ENCODE data around the gene PAPOLG. TPM values are rescaled to one million over a fixed set of nuclear protein-coding genes. Genes with fewer than 3 reads are reported as not detected.

Gene PAPOLG
- total RNA-seq, 1 experiment from 2014 or later: 14.4 TPM

DNA sequence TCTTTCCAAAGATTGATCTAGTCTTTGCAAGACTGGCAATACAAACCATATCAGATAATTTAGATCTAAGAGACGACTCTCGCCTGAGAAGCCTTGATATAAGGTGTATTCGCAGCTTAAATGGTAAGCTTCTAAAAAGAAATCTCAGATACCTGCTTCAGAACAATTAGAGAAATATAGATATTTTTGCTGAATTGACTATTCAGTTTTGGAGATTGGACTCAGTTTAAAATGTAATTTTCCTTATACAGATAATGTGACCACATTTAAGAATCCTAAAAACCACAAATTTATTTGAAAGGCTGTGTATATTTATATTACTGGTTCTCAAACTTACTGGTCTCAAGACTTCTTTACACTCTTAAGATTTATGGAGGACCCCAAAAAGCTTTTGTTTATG lies 15.4 kb downstream of the PAPOLG start:
- no peaks in the 10 kb centered on the region for H3K9me3 Mint-ChIP-seq (ENCODE audit: low read depth, unreplicated experiment)
- CTCF ChIA-PET: interaction anchor here (0.6 kb wide), 1 partner anchor 1504 kb away, joined by 8 read pairs; no protein-coding TSS in a partner anchor
- BruUV-seq (replicated peaks): no TSS peak
- intact Hi-C loops (cut with micrococcal nuclease; ENCODE audit: unreplicated experiment): no loop called here
- no peak overlapping the region for H3K4me3 Mint-ChIP-seq (ENCODE audit: low read depth, unreplicated experiment)
- H3K4me1 Mint-ChIP-seq (ENCODE audit: low read depth, unreplicated experiment): no peaks in the 10 kb centered on the region
- TF ChIP-seq, protein P1, sequence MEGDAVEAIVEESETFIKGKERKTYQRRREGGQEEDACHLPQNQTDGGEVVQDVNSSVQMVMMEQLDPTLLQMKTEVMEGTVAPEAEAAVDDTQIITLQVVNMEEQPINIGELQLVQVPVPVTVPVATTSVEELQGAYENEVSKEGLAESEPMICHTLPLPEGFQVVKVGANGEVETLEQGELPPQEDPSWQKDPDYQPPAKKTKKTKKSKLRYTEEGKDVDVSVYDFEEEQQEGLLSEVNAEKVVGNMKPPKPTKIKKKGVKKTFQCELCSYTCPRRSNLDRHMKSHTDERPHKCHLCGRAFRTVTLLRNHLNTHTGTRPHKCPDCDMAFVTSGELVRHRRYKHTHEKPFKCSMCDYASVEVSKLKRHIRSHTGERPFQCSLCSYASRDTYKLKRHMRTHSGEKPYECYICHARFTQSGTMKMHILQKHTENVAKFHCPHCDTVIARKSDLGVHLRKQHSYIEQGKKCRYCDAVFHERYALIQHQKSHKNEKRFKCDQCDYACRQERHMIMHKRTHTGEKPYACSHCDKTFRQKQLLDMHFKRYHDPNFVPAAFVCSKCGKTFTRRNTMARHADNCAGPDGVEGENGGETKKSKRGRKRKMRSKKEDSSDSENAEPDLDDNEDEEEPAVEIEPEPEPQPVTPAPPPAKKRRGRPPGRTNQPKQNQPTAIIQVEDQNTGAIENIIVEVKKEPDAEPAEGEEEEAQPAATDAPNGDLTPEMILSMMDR (IDR thresholded peaks at IDR 0.05; ENCODE audit: unreplicated experiment): no peak
- no peak for DNase-seq
- H3K27me3 Mint-ChIP-seq (ENCODE audit: unreplicated experiment): no peaks in the 10 kb centered on the region
- H3K36me3 Mint-ChIP-seq (ENCODE audit: insufficient read depth, unreplicated experiment): peaks cover 22% of the 10 kb centered on the region
- H3K27ac Mint-ChIP-seq (ENCODE audit: unreplicated experiment): no peak overlapping the region

DNA sequence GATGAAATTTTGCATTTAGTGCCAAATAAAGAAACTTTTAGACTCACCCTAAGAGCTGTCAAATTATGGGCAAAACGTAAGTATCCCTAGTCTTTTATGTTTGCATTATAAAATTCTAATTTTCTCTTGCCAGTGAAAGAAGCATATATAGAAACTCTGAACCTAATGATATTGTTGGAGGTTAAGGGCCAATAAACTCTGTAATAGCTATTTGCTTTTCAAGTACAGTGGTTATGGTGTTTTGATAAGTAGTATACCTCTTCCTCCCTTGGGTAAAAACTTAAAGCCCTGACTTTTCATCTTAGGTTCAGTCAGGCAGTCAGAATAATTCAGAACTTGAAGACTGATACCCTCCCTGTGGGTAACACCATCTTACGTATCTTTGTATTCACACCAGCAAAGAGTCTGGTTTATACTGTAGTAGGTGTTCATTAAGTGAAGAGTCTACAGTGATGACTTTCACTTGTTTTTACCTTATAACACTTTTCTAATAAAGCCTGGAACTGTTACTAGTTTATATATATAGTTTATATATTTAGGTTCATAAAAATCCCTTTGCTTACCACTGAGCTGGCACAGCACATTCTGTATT lies 19.1 kb downstream of the PAPOLG start:
- TF ChIP-seq, protein P1 (IDR thresholded peaks at IDR 0.05; ENCODE audit: unreplicated experiment): no peak
- H3K27me3 Mint-ChIP-seq (ENCODE audit: unreplicated experiment): no peaks in the 10 kb centered on the region
- CTCF ChIA-PET: no interaction called here
- no peaks in the 10 kb centered on the region for H3K4me1 Mint-ChIP-seq (ENCODE audit: low read depth, unreplicated experiment)
- BruUV-seq (replicated peaks): no TSS peak
- H3K4me3 Mint-ChIP-seq (ENCODE audit: low read depth, unreplicated experiment): no peak overlapping the region
- intact Hi-C loops (cut with micrococcal nuclease; ENCODE audit: unreplicated experiment): no loop called here
- no peak overlapping the region for H3K27ac Mint-ChIP-seq (ENCODE audit: unreplicated experiment)
- H3K9me3 Mint-ChIP-seq (ENCODE audit: low read depth, unreplicated experiment): no peaks in the 10 kb centered on the region
- peaks cover 34% of the 10 kb centered on the region for H3K36me3 Mint-ChIP-seq (ENCODE audit: insufficient read depth, unreplicated experiment)
- no peak for DNase-seq

DNA sequence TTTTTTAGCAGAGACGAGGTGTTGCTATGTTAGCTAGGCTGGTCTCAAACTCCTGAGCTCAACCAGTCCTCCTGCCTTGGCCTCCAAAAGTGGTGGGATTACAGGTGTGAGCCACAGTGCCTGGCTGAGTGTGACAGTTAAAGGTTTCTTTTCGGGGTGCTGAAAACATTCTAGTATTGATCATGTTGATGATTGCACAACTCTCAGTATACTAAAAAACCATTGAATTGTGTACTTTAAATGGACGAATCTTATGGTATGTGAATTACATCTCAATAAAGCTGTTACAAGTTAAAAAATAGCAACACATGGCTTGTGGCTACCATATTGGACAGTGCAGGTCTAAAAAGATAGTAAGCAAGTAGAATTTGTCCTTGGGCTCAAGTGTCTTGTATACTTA lies 22.3 kb downstream of the PAPOLG start:
- H3K27ac Mint-ChIP-seq (ENCODE audit: unreplicated experiment): no peak overlapping the region
- CTCF ChIA-PET: no interaction called here
- no peak for DNase-seq
- H3K36me3 Mint-ChIP-seq (ENCODE audit: insufficient read depth, unreplicated experiment): peaks cover 36% of the 10 kb centered on the region
- H3K4me3 Mint-ChIP-seq (ENCODE audit: low read depth, unreplicated experiment): no peak overlapping the region
- no peaks in the 10 kb centered on the region for H3K27me3 Mint-ChIP-seq (ENCODE audit: unreplicated experiment)
- no TSS peak for BruUV-seq (replicated peaks)
- TF ChIP-seq, protein P1 (IDR thresholded peaks at IDR 0.05; ENCODE audit: unreplicated experiment): no peak
- no peaks in the 10 kb centered on the region for H3K9me3 Mint-ChIP-seq (ENCODE audit: low read depth, unreplicated experiment)
- H3K4me1 Mint-ChIP-seq (ENCODE audit: low read depth, unreplicated experiment): no peaks in the 10 kb centered on the region
- intact Hi-C loops (cut with micrococcal nuclease; ENCODE audit: unreplicated experiment): no loop called here

DNA sequence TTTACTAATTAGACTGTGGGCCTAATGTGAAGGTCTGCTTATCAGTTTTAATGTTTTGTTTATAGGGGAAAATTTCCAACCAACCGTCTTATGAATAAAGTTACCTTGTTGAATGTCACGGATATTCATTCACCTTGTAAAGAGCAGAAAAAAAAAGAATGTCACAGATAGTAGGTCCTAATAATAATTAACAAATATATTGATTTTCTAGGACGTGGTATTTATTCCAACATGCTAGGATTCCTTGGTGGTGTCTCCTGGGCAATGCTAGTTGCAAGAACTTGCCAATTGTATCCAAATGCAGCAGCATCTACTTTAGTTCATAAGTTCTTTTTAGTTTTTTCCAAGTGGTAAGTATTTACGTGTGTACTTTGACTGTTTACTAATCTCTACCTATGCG lies 23.4 kb downstream of the PAPOLG start:
- H3K27ac Mint-ChIP-seq (ENCODE audit: unreplicated experiment): no peak overlapping the region
- DNase-seq: no peak
- H3K4me3 Mint-ChIP-seq (ENCODE audit: low read depth, unreplicated experiment): no peak overlapping the region
- H3K4me1 Mint-ChIP-seq (ENCODE audit: low read depth, unreplicated experiment): no peaks in the 10 kb centered on the region
- intact Hi-C loops (cut with micrococcal nuclease; ENCODE audit: unreplicated experiment): no loop called here
- H3K36me3 Mint-ChIP-seq (ENCODE audit: insufficient read depth, unreplicated experiment): peaks cover 35% of the 10 kb centered on the region
- TF ChIP-seq, protein P1 (IDR thresholded peaks at IDR 0.05; ENCODE audit: unreplicated experiment): no peak
- no peaks in the 10 kb centered on the region for H3K9me3 Mint-ChIP-seq (ENCODE audit: low read depth, unreplicated experiment)
- BruUV-seq (replicated peaks): no TSS peak
- CTCF ChIA-PET: no interaction called here
- H3K27me3 Mint-ChIP-seq (ENCODE audit: unreplicated experiment): no peaks in the 10 kb centered on the region

Data from Calu3 (cell line).